22Rv1 (cell line): Measurements from ENCODE around the gene TMEM151A.

Source experiments
- H3K27ac ChIP-seq: fragments of 450-650 bp; 2 replicates; pipeline ENCODE4 v1.5.1; 2017
- CTCF ChIP-seq: fragments of 450-650 bp; IDR thresholded peaks from 2 replicates; pipeline ENCODE4 v1.5.1; 2017; ENCODE audit warnings: mild to moderate bottlenecking
- ZFX ChIP-seq: fragments of 450-650 bp; IDR thresholded peaks from 2 replicates; pipeline ENCODE4 v1.6.1; 2017; ENCODE audit warnings: antibody characterized with exemption, borderline replicate concordance

The TMEM151A gene

DNA sequence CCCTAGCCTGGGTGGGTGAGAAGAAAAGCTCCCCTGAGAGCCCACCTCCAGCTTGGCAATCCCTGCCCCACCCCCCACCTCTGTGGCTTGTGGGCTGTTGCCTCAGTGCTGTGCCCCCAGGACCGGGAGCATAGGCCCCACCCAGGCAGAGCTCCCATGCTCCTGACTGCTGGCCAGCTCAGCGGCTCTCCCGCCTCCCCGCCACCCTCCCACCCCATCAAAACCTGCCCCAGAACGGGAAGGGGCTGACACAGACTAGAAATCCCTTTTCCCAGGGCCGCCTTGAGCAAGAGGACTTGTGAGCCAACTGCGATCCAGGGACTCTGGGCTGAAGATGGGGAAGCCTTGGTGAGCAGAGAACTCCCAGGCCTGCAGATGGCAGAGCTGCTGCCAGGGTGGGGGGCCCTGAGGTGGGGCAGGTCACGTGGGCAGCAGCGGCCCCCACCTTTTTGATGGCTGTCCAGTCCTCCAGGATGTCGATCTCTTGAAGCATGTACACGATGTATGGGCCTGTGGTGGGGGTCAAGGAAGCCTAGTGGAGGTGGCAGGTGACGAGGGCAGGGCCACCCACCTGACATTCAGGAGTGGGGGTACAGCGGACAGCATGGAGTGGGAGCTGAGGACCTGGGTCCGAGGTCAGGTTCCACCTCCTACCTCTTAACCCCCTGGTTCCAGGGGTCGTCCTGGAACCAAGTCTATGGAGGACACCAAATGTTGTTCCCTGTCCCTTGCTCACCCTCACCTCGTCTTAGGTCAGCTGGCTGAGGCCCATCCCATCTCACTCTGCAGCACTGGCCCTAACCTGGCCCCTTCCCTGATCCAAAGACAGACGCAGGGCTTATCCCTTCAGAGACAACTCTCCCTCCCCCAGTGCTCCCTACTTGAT, 46.8 kb downstream of the TMEM151A start:
- no peak for TF ChIP-seq ZFX
- H3K27ac ChIP-seq = no peak overlapping the region

- TF ChIP-seq ZFX (no peak), CTCF (no peak)
- no peak overlapping the region for H3K27ac ChIP-seq
Measured at GRCh38 chr11:66339162-66339675, 47.5 kb downstream of the TMEM151A start.

DNA sequence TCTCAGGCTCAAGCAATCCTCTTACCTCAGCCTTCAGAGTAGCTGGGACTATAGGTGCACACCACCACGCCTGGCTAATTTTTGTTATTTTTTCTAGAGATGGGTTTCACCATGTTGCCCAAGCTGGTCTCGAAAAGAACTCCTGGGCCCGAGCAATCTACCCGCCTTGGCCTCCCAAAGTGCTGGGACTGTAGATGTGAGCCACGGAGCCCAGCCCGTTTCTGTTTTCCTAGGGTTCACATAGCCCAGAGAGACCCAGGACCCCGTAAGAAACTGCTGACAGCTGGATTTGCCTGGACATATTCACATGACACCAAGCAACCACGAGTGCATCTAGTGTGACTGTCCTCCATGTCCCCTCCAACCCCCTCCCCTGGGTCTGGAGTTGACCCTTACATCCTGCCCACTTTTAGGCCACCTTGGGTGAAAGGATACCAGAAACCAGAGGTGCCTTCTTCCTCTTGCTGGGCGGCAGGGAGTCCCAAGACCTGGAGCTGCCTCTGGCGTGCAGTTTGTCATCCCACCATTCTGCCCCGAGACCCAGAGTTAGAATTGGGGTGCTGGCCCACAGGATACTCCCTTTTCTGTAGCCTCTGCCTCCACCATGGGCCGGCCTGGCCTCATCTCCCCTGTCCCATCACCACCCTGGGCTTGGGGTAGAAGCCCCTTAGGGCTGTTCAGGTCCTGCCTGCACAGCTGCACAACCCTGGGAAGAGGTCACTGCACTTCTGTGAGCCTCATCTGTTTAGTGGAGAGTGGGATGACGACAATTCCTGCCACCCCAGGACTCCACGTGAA, 48.2 kb downstream of the TMEM151A start:
- TF ChIP-seq CTCF (no peak), ZFX (no peak)
- no peak overlapping the region for H3K27ac ChIP-seq

DNA sequence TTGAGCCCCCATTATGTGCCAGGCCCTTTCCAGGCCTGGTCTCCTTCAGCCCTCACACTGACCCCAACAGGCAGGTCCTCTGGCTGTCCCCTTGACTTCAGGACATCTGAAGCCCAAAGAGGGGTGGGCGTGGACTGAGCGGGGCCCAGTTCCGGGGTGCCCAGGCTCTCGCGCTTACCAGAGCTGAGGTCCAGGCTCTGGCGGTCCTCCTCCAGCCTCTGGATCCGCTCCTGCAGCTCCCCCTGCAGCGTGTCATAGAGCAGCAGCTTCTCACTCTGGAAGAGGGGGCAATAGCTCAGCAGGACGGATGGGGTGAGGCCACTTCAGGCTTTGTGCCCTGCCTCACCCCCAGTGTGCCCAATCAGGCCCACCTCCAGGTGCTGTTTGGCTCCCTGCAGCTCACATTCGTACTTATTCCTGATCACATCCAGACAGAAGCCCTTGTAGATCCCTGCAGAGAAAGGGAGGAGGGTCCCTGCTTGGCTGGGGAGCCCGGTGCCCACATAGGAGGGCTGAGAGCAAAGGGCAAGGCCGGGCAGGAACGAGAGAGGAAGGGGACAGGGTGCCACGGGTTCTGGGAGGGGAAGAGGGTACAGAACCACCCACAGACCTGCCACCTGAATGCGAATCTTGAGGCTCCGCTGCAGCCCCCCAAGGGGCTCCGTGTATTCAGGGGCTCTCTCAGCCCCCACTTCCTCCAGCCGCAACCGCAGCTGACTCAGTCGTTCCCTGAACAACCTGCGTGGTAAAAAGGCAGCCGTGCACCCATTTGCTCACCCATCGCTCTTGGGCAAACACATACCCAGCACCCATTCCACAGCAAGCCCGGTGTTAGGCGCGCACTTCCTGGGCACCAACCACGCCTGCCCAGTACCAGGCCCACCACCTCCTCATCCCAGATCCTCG, 49.2 kb downstream of the TMEM151A start:
- H3K27ac ChIP-seq = no peak overlapping the region
- TF ChIP-seq CTCF = no peak
- TF ChIP-seq ZFX = no peak

GRCh38 chr11:66341502-66342126, 49.9 kb downstream of the TMEM151A start:
- TF ChIP-seq ZFX = no peak
- TF ChIP-seq CTCF = no peak
- H3K27ac ChIP-seq = no peak overlapping the region

GRCh38 chr11:66343176-66343575, 51.5 kb downstream of the TMEM151A start:
- TF ChIP-seq CTCF = no peak
- TF ChIP-seq ZFX = no peak
- no peak overlapping the region for H3K27ac ChIP-seq
